ENCODE measurements around the gene AFF1.

Gene AFF1

GRCh38 chr4:86919561-86920223, 15.1 kb upstream of the AFF1 start:
- no peak for DNase-seq

DNA sequence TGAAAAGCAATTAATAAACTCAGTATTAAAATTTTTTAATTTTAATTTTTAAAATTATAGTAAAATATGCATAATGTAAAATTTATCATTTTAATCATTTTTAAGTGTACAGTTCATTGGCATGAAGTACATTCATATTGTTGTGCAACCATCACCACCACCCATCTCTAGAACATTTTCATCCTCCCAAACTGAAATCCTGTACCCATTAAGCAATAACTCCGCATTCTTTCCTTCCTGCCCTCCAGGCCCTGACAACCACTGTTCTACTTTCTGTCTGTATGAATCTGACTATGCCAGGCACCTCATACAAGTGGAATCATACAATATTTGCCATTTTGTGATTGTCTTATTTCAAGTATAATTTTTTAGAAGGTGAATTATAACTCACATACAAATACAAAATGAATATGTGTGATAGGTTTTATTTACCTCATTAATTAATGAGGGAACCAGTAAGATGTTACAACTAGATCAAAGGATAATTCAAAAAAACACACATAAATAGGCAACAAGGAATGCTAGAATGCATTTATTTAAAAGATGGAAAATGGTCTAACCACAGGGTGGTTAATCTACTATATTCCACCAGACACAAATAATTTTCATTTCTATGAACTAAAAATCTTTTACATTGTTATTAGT, 13.1 kb upstream of the AFF1 start:
- no peak for DNase-seq

DNA sequence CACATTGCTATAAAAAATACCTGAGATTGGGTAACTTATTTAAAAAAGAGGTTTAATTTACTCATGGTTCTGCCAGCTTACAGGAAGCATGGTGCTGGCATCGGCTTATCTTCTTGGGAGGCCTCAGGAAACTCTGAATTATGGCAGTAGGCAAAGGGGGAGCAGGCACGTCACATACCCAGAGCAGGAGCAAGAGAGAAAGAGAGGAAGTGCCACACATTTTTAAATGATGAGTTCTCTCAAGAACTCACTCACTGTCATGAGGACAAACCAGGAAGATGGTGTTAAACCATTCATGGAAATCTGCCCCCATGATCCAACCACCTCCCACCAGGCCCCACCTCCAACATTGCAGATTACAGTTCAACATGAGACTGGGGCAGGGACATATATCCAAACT, 10.0 kb upstream of the AFF1 start:
- no peak for DNase-seq

DNA sequence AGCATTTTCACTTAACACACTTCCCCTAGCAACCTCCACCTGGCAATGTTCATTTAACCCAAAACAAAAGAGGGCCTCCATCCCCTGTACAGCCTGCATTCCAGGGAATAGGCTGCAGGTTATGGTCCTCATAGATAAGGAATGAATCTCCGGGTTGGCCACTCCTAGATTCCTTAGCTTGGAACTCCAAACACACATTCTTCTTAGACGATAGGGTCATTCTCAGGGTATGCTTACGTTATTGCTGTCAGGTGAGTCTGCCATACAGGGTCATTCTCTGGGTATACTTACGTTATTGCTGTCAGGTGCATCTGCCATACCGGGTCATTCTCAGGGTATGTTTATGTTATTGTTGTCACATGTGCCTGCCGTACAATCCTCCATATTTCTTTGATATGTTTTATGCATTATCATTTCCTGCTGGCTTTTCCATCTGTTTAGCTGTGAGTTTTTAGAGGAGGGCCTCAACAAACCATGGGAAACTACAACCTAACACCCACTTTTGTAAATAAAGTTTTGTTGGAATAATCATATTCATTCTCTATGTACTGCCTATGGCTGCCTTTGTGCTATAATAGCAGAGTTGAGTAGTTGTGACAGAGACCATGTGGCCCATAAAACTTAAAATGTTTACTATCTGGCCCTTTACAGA, 8.2 kb upstream of the AFF1 start:
- DNase-seq = no peak

- no peak for DNase-seq
Observed at GRCh38 chr4:86927843-86928395, 6.9 kb upstream of the AFF1 start.

GRCh38 chr4:86928400-86929255, 6.2 kb upstream of the AFF1 start:
- DNase-seq = no peak

DNA sequence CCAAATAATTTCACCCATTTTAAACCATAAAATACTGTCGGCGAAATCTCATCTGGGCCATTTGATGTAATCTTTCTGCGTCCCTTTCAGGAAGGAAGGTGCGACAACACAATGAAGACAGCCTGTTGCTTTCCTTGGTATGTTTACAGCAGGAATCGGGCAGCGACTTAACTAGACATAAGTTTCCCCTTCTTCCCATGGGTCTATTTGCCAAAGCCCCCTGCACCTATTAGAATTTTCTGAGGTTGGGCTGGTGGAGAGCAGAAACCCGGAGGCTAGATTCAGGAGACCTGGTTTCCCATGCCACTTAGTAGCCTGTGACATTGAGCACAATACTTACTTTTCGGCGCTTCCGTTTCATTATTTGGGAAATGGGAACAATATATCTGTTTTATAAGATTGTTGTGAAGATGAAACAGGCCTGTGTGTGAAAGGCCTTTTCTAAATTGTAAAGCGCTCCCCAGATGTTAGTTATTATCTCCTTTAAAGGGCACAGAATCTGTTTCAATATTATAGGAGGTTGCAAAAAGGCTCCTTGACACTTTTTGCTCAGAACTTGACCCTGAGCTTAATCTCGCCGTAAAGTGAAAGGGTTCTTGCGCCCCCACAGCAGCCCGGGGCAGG, 552 bp upstream of the AFF1 start:
- no peak for DNase-seq

DNA sequence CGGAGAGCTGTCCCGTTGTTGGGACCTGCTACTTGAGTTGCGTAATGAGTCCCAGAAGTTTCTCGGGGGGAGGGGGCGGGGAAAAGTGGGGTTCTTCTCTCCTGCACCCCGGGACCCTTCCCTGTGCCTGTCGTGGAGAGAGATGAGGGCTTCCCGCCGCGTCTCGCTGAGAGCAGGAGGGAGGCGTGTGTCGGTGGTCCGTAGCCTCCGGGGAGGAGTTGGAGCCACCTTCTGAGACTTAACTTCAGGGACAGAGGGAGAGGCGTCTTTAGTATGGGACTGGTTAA, 698 bp downstream of the AFF1 start:
- no peak for DNase-seq

GRCh38 chr4:86935853-86936733, 1.3 kb downstream of the AFF1 start:
- no peak for DNase-seq

GRCh38 chr4:86938771-86939520, 4.1 kb downstream of the AFF1 start:
- no peak for DNase-seq

DNA sequence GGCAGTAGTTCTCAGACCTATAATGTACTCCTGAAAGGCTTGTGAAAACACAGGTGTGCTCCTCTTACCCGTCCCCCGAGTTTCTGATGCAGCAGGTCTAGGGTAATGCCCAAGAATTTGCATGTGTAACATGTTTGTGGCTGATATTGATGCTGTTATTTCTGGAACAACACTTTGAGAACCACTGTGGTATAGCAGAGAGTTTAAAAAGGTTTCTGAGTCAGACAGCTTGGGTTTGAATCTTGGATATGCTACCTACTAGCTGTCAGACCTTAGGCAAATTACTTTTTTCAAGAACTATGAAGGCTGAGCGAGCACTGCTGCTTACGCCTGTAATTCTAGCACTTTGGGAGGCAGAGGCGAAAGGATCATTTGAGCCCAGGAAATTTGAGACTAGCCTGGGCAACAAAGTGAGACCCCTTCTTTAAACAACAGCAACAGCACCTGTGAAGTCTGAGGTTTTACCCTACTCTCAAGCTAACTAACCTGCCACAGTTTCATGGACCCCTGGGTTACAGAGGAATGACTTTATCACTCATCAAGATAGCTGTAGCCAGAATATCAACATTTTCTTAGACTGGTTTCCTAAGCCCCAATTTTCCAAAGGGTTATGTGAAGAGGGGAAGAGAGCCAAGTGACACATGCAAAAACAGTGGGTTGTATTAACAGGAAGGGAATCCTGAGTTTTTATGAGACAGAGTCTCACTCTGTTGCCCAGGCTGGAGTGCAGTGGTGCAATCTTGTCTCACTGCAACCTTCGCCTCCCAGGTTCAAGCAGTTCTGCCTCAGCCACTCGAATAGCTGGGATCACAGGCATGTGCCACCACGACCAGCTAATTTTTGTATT, 5.1 kb downstream of the AFF1 start:
- no peak for DNase-seq

DNA sequence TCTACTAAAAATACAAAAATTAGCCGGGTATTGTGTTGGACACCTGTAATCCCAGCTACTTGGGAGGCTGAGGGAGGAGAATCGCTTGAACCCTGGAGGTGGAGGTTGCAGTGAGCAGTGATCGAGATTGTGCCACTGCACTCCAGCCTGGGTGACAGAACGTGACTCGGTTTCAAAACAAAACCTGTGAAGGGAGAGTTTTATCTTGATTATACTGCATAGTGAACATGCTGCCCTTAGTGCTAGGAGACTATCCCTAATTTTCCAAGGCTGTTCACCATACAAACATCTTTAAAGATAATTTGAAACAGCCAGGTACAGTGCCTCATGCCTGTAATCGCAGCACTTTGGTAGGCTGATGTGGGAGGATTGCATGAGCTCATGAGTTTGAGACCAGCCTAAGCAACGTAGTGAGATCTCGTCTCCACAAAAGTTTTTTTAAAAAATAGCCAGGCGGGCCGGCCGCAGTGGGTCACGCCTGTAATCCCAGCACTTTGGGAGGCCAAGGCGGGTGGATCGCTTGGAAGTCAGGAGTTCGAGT, 6.2 kb downstream of the AFF1 start:
- DNase-seq = no peak

DNA sequence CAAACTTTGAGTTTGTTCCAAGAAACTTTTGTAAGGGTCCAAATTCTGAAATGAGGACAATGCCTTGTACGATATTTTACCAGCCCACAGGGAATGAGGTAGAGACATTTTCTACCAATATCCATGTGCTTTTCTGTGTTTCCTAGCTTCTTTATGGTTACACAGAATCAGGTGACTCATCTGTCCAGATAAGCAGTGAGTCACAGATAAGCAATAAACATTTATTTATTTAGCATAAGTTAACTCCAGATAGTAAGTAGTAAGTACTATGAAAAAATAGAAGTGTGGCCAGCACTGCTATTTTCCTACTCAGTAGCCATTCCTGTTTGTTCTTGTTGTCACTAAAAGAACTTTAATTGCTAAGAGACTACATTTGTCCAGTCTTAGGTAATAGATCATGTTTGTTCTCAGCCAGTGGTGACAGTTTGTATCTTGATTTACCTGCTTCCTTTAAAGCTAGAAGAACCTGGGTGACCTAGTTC, 7.4 kb downstream of the AFF1 start:
- DNase-seq = no peak

GRCh38 chr4:86944964-86945781, 10.4 kb downstream of the AFF1 start:
- no peak for DNase-seq

- DNase-seq = no peak
Observed at GRCh38 chr4:86946868-86947500, 12.2 kb downstream of the AFF1 start.

- no peak for DNase-seq
Observed at GRCh38 chr4:86947501-86948120, 12.8 kb downstream of the AFF1 start.

DNA sequence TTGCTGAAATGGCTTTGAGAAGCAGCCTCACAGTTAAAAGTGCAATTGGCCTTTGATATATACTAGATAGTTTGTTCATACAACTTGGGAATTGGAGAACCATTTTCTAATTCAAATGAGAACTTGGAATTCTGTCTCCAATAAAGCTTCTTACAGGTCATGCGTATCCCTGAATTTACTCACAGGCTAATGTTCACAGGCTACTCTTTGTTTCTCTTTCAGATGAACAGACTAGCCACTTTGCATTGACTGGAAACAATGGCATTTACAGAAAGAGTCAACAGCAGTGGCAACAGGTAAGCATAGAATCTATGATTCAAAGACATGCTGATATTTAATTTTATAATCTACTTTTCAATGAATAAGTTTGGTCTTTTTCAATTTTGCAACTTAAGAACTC, 13.5 kb downstream of the AFF1 start:
- peak; percentile 51 for DNase-seq
